PC-9 (cell line): ENCODE results near the gene KCNQ5.

ENCODE experiments used
- EZH2 ChIP-seq: fragments of 200-600 bp; sonication (generic); IDR thresholded peaks from 2 replicates; pipeline ENCODE4 v1.8.0; 2017; ENCODE audit warnings: antibody characterized with exemption, low read depth
- TF ChIP-seq, protein P1 (sequence below): fragments of 200-600 bp; sonication (generic); conservative IDR thresholded peaks from 2 replicates; pipeline ENCODE4 v1.6.1; 2017; ENCODE audit warnings: mixed run types, antibody characterized with exemption, mild to moderate bottlenecking, moderate library complexity

GRCh38 chr6:72588155-72588554 lies 33.7 kb upstream of the KCNQ5 start:
- TF ChIP-seq, protein P1, sequence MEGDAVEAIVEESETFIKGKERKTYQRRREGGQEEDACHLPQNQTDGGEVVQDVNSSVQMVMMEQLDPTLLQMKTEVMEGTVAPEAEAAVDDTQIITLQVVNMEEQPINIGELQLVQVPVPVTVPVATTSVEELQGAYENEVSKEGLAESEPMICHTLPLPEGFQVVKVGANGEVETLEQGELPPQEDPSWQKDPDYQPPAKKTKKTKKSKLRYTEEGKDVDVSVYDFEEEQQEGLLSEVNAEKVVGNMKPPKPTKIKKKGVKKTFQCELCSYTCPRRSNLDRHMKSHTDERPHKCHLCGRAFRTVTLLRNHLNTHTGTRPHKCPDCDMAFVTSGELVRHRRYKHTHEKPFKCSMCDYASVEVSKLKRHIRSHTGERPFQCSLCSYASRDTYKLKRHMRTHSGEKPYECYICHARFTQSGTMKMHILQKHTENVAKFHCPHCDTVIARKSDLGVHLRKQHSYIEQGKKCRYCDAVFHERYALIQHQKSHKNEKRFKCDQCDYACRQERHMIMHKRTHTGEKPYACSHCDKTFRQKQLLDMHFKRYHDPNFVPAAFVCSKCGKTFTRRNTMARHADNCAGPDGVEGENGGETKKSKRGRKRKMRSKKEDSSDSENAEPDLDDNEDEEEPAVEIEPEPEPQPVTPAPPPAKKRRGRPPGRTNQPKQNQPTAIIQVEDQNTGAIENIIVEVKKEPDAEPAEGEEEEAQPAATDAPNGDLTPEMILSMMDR: no peak
- no peak for TF ChIP-seq EZH2
